SK-N-SH (cell line): Measurements from ENCODE around the gene PXDC1. TPM values are rescaled to one million over a fixed set of nuclear protein-coding genes. Genes with fewer than 3 reads are reported as not detected.

Experiments used
- CTCF ChIA-PET: fragments of 300-600, 350-600 bp; formaldehyde crosslinking; extraction: SDS; loops from one replicate; lab custom pipeline; 2021; lab: Yijun Ruan, JAX
- POLR2A ChIA-PET: fragments of 350-600 bp; sonication (Branson Sonifier 250); formaldehyde crosslinking; extraction: SDS; loops from one replicate; lab custom pipeline; 2020; ENCODE audit warnings: antibody characterized with exemption, inconsistent platforms; lab: Yijun Ruan, JAX
- DNase-seq: peaks from one replicate; pipeline ENCODE4 v3.0.0; 2012
- H2AFZ ChIP-seq: fragments of 200-600 bp; sonication (generic); 2 replicates; pipeline ENCODE4 v1.8.1; 2016; ENCODE audit warnings: antibody characterized with exemption, mild to moderate bottlenecking, low read depth
- H3F3A ChIP-seq: fragments of 200-600 bp; sonication (generic); replicated peaks from 2 replicates; pipeline ENCODE3; 2016; ENCODE audit warnings: antibody characterized with exemption, mild to moderate bottlenecking; ENCODE audit not compliant: insufficient read depth
- H3K27ac ChIP-seq, 2 experiments: fragments of 200-500 bp in 1 of 2; fragments of 200-600 bp in 1 of 2; sonication (Bioruptor generic) in 1 of 2; sonication (generic), shearing (Covaris generic) in 1 of 2; 2 replicates each; pipeline versions ENCODE4 v1.5.1 to v1.6.1; 2014 to 2016; ENCODE audit warnings: low read depth in 2 of 2, inconsistent platforms in 1 of 2, low read length in 1 of 2, mild to moderate bottlenecking in 1 of 2, mixed read lengths in 1 of 2
- H3K27me3 ChIP-seq: fragments of 200-600 bp; sonication (generic), shearing (Covaris generic); 2 replicates; pipeline ENCODE4 v1.6.1; 2016; ENCODE audit warnings: mixed run types; ENCODE audit not compliant: insufficient read depth
- H3K36me3 ChIP-seq, 2 experiments: fragments of 200-500 bp in 1 of 2; fragments of 200-600 bp in 1 of 2; sonication (Bioruptor generic) in 1 of 2; sonication (generic) in 1 of 2; replicated peaks in 1 of 2; 2 replicates each; pipeline versions ENCODE3 to v1.5.1; 2014 to 2016; ENCODE audit warnings: low read length in 1 of 2, mild to moderate bottlenecking in 1 of 2; ENCODE audit not compliant: insufficient read depth in 2 of 2, control insufficient read depth in 1 of 2
- H3K4me1 ChIP-seq, 2 experiments: fragments of 200-500 bp in 1 of 2; fragments of 200-600 bp in 1 of 2; sonication (Bioruptor generic) in 1 of 2; sonication (generic), shearing (Covaris generic) in 1 of 2; 2 replicates each; pipeline versions ENCODE4 v1.5.1 to v1.6.1; 2014 to 2016; ENCODE audit warnings: low read depth in 1 of 2, low read length in 1 of 2, mixed run types in 1 of 2; ENCODE audit not compliant: insufficient read depth in 2 of 2, control insufficient read depth in 1 of 2
- H3K4me2 ChIP-seq: fragments of 200-600 bp; sonication (generic), shearing (Covaris generic); 2 replicates; pipeline ENCODE4 v1.6.1; 2017; ENCODE audit warnings: mixed run types
- H3K4me3 ChIP-seq, 2 experiments: fragments of 200-500 bp in 1 of 2; fragments of 200-600 bp in 1 of 2; sonication (Bioruptor generic) in 1 of 2; sonication (generic), shearing (Covaris generic) in 1 of 2; 2 replicates each; pipeline versions ENCODE4 v1.5.1 to v1.8.1; 2014 to 2016; ENCODE audit warnings: low read depth in 2 of 2, inconsistent platforms in 1 of 2, low read length in 1 of 2, mild to moderate bottlenecking in 1 of 2, mixed read lengths in 1 of 2, moderate library complexity in 1 of 2
- H3K79me2 ChIP-seq: fragments of 200-600 bp; sonication (generic); 2 replicates; pipeline ENCODE4 v1.8.1; 2017; ENCODE audit warnings: mild to moderate bottlenecking; ENCODE audit not compliant: insufficient read depth
- H3K9ac ChIP-seq: fragments of 200-600 bp; sonication (generic); 2 replicates; pipeline ENCODE4 v1.6.1; 2017; ENCODE audit warnings: mixed run types
- H3K9me2 ChIP-seq: fragments of 200-600 bp; sonication (generic); 2 replicates; pipeline ENCODE4 v1.6.1; 2017; ENCODE audit warnings: mixed run types
- H3K9me3 ChIP-seq: fragments of 200-600 bp; sonication (generic); 2 replicates; pipeline ENCODE4 v1.6.1; 2017; ENCODE audit warnings: mixed run types, mild to moderate bottlenecking, moderate library complexity
- H4K20me1 ChIP-seq: fragments of 200-600 bp; sonication (generic); 2 replicates; pipeline ENCODE4 v1.6.1; 2017; ENCODE audit warnings: mild to moderate bottlenecking, mixed run types; ENCODE audit not compliant: insufficient read depth
- ELF1 ChIP-seq: IDR thresholded peaks from 2 replicates; pipeline ENCODE4 v1.4.0; 2012
- EP300 ChIP-seq, 2 experiments: IDR thresholded peaks; 2 replicates each; pipeline versions ENCODE4 v1.4.0 to v1.6.1; 2012; ENCODE audit warnings: borderline replicate concordance in 1 of 2, low read depth in 1 of 2, low read length in 1 of 2
- FOSL2 ChIP-seq: IDR thresholded peaks from 2 replicates; pipeline ENCODE4 v1.4.0; 2012; ENCODE audit warnings: low read depth, mild to moderate bottlenecking, moderate library complexity, borderline replicate concordance
- FOXM1 ChIP-seq: IDR thresholded peaks from 2 replicates; pipeline ENCODE4 v1.4.0; 2012; ENCODE audit warnings: low read depth, mild to moderate bottlenecking
- GATA2 ChIP-seq: sonication (generic); formaldehyde crosslinking; IDR thresholded peaks from 2 replicates; pipeline ENCODE4 v1.5.0; 2020; ENCODE audit warnings: mild to moderate bottlenecking, missing genetic modification reagents
- JUND ChIP-seq: IDR thresholded peaks from 2 replicates; pipeline ENCODE4 v1.4.0; 2012
- NFIC ChIP-seq: IDR thresholded peaks from 2 replicates; pipeline ENCODE4 v1.4.0; 2012; ENCODE audit warnings: borderline replicate concordance
- SIN3A ChIP-seq: IDR thresholded peaks from 2 replicates; pipeline ENCODE4 v1.6.1; 2012; ENCODE audit warnings: low read depth, mild to moderate bottlenecking, low read length, moderate library complexity, borderline replicate concordance
- TAF1 ChIP-seq: IDR thresholded peaks from 2 replicates; pipeline ENCODE4 v1.6.1; 2012; ENCODE audit warnings: low read depth, mild to moderate bottlenecking, low read length, moderate library complexity, borderline replicate concordance
- TCF12 ChIP-seq: IDR thresholded peaks from 2 replicates; pipeline ENCODE4 v1.4.0; 2012
- WGBS: methylation state at CpG from one replicate; pipeline ENCODE4 v1.1.6; 2017; ENCODE audit warnings: low lambda C conversion rate; 5-methylcytosine and 5-hydroxymethylcytosine counted together
- polyA plus RNA-seq, 3 experiments: library from polyadenylated mRNA; depleted of rRNA; stranded (reverse); fragments of >200 nt; gene quantifications; 2 replicates each; pipeline ENCODE4 v1.2.3, GENCODE V29; 2012
- TF ChIP-seq, protein P1 (sequence below): IDR thresholded peaks from 2 replicates; pipeline ENCODE4; 2012
- TF ChIP-seq, protein P2 (sequence below): IDR thresholded peaks from 2 replicates; pipeline ENCODE4 v1.6.1; 2012; ENCODE audit warnings: mild to moderate bottlenecking, low read depth, low read length, moderate library complexity
- TF ChIP-seq, protein P3 (sequence below): fragments of 200-600 bp; sonication (generic); IDR thresholded peaks from 2 replicates; pipeline ENCODE4 v1.6.1; 2017; ENCODE audit warnings: antibody characterized with exemption, mild to moderate bottlenecking, moderate library complexity
- TF ChIP-seq, protein P4 (sequence below): IDR thresholded peaks from 2 replicates; pipeline ENCODE4 v1.4.0; 2012; ENCODE audit warnings: low read depth, borderline replicate concordance

Gene PXDC1
- polyA plus RNA-seq, 1 of the 3 experiments (the other 2 are of a cell fraction) = 14.1 TPM

DNA sequence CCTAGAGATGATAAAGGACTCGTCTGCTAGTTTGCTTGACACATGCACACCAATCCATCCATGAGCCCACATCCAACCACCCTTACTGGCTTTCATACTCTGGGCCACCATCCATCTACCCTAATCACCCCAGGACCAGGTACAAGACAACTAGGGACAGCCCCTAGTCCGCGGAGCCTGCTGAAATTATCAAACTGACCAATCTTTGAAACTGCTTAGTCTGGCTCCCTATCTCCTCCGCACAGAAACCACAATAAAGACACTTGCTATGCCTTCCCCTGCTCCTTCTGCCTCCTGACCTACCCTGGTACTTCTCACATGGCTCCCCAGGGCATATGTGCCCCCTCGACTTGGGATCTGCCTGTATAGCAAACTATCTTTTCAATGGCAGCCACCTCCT is 33.1 kb downstream of the PXDC1 start:
- no peak overlapping the region for H3K9ac ChIP-seq
- H3K9me3 ChIP-seq = no peaks in the 10 kb centered on the region
- no peak overlapping the region for H3K4me2 ChIP-seq
- 93% methylated on average over 5 of the region's 5 CpGs for WGBS
- DNase-seq = no peak
- H2AFZ ChIP-seq = no peak overlapping the region
- peaks cover 12% of the 10 kb centered on the region for H3F3A ChIP-seq
- H3K9me2 ChIP-seq = no peaks in the 10 kb centered on the region
- TF ChIP-seq TCF12 (no peak), GATA2 (CRISPR knock-in tag) (no peak), EP300 (IDR thresholded peaks at IDR 0.05; ENCODE audit: borderline replicate concordance in 1 of 2, low read depth in 1 of 2, low read length in 1 of 2) (no peak), FOSL2 (no peak), SIN3A (no peak), JUND (no peak), TAF1 (no peak)
- TF ChIP-seq, protein P1, sequence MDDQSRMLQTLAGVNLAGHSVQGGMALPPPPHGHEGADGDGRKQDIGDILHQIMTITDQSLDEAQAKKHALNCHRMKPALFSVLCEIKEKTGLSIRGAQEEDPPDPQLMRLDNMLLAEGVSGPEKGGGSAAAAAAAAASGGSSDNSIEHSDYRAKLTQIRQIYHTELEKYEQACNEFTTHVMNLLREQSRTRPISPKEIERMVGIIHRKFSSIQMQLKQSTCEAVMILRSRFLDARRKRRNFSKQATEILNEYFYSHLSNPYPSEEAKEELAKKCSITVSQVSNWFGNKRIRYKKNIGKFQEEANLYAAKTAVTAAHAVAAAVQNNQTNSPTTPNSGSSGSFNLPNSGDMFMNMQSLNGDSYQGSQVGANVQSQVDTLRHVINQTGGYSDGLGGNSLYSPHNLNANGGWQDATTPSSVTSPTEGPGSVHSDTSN = no peak
- H3K27me3 ChIP-seq = no peaks in the 10 kb centered on the region
- no peak overlapping the region for H3K27ac ChIP-seq
- H4K20me1 ChIP-seq = peaks cover 8% of the 10 kb centered on the region
- H3K4me3 ChIP-seq = no peak overlapping the region
- H3K36me3 ChIP-seq = peaks cover 21 to 25% of the 10 kb centered on the region in 2 experiments
- CTCF ChIA-PET = no interaction called here
- H3K4me1 ChIP-seq = no peaks in the 10 kb centered on the region
- POLR2A ChIA-PET = no interaction called here
- H3K79me2 ChIP-seq = no peaks in the 10 kb centered on the region

DNA sequence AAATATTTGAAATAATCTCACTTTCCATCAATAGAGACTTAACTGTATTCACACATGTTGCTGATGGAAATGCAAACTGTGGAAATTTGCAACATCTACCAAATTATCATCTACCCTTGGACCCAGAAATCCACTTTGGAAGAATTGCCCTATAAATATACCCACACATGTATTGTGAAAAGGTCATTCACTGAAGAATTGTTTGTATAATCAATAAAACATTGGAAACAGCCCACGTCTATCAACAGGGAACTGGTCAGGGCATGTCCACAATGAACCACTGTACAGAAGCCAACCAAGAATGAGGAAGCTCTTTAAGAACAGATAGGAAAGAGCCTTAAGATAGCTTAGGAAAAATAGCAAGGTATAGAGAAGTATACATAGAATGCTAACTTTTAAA is 36.2 kb downstream of the PXDC1 start:
- TF ChIP-seq GATA2 (CRISPR knock-in tag) (no peak), TAF1 (no peak), JUND (no peak), FOXM1 (no peak), ELF1 (no peak), NFIC (no peak)
- TF ChIP-seq, protein P2, sequence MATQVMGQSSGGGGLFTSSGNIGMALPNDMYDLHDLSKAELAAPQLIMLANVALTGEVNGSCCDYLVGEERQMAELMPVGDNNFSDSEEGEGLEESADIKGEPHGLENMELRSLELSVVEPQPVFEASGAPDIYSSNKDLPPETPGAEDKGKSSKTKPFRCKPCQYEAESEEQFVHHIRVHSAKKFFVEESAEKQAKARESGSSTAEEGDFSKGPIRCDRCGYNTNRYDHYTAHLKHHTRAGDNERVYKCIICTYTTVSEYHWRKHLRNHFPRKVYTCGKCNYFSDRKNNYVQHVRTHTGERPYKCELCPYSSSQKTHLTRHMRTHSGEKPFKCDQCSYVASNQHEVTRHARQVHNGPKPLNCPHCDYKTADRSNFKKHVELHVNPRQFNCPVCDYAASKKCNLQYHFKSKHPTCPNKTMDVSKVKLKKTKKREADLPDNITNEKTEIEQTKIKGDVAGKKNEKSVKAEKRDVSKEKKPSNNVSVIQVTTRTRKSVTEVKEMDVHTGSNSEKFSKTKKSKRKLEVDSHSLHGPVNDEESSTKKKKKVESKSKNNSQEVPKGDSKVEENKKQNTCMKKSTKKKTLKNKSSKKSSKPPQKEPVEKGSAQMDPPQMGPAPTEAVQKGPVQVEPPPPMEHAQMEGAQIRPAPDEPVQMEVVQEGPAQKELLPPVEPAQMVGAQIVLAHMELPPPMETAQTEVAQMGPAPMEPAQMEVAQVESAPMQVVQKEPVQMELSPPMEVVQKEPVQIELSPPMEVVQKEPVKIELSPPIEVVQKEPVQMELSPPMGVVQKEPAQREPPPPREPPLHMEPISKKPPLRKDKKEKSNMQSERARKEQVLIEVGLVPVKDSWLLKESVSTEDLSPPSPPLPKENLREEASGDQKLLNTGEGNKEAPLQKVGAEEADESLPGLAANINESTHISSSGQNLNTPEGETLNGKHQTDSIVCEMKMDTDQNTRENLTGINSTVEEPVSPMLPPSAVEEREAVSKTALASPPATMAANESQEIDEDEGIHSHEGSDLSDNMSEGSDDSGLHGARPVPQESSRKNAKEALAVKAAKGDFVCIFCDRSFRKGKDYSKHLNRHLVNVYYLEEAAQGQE = no peak
- TF ChIP-seq, protein P3, sequence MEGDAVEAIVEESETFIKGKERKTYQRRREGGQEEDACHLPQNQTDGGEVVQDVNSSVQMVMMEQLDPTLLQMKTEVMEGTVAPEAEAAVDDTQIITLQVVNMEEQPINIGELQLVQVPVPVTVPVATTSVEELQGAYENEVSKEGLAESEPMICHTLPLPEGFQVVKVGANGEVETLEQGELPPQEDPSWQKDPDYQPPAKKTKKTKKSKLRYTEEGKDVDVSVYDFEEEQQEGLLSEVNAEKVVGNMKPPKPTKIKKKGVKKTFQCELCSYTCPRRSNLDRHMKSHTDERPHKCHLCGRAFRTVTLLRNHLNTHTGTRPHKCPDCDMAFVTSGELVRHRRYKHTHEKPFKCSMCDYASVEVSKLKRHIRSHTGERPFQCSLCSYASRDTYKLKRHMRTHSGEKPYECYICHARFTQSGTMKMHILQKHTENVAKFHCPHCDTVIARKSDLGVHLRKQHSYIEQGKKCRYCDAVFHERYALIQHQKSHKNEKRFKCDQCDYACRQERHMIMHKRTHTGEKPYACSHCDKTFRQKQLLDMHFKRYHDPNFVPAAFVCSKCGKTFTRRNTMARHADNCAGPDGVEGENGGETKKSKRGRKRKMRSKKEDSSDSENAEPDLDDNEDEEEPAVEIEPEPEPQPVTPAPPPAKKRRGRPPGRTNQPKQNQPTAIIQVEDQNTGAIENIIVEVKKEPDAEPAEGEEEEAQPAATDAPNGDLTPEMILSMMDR = no peak
- TF ChIP-seq, protein P4, sequence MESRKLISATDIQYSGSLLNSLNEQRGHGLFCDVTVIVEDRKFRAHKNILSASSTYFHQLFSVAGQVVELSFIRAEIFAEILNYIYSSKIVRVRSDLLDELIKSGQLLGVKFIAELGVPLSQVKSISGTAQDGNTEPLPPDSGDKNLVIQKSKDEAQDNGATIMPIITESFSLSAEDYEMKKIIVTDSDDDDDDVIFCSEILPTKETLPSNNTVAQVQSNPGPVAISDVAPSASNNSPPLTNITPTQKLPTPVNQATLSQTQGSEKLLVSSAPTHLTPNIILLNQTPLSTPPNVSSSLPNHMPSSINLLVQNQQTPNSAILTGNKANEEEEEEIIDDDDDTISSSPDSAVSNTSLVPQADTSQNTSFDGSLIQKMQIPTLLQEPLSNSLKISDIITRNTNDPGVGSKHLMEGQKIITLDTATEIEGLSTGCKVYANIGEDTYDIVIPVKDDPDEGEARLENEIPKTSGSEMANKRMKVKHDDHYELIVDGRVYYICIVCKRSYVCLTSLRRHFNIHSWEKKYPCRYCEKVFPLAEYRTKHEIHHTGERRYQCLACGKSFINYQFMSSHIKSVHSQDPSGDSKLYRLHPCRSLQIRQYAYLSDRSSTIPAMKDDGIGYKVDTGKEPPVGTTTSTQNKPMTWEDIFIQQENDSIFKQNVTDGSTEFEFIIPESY = no peak
- no peak overlapping the region for H3K4me2 ChIP-seq
- no peaks in the 10 kb centered on the region for H3K79me2 ChIP-seq
- H3K4me3 ChIP-seq = no peak overlapping the region
- no peaks in the 10 kb centered on the region for H3K9me2 ChIP-seq
- H3F3A ChIP-seq = no peaks in the 10 kb centered on the region
- H2AFZ ChIP-seq = no peak overlapping the region
- no peak overlapping the region for H3K27ac ChIP-seq
- ChIA-PET CTCF (interaction anchor here (1.0 kb wide), 2 partner anchors 304 to 435 kb away, joined by 3 read pairs; no protein-coding TSS in a partner anchor), POLR2A (no interaction called here)
- H3K36me3 ChIP-seq = peaks cover 0 to 12% of the 10 kb centered on the region in 2 experiments
- no peaks in the 10 kb centered on the region for H3K4me1 ChIP-seq
- 43% methylated on average over 1 of the region's 1 CpG for WGBS
- DNase-seq = no peak
- no peak overlapping the region for H3K9ac ChIP-seq
- H4K20me1 ChIP-seq = no peaks in the 10 kb centered on the region
- H3K27me3 ChIP-seq = no peaks in the 10 kb centered on the region
- H3K9me3 ChIP-seq = no peaks in the 10 kb centered on the region
